Measurements from ENCODE around the gene HJURP. TPM values are rescaled to one million over a fixed set of nuclear protein-coding genes. Genes with fewer than 3 reads are reported as not detected.
A peak's percentile ranks its signal among the peaks of the same experiment; 100 is the strongest.

HJURP gene
- total RNA-seq, 3 donors from 2014 or later (not counting 1 experiment from before 2014, with no cell fraction given): 0.87 to 3.2 (median 1.5) TPM

DNA sequence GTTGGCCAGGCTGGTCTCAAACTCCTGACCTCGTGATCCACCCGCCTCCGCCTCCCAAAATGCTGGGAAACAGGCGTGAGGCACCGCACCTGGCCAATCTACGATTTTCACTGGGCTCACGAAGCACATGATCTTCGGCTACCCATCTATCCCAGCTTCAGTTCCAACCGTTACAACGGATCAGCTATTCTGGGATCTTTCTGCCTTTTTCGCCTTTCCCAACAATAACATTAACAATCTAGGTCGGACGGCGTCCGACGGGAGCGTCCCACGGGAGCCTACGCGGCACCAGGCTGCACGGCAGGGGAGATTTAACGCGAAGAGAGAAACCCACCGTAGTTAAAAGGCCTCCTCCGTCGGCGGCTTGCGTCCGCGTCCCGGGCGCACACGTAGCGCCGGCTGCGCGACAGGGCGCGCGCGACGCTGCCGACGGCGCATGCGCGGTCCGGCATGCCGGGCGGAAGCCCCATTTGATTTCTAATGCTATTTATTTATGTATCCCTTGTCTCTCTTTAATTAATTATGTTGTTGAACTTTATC is 13.7 kb upstream of the HJURP start, which contains the start of gene MSL3B:
Gene MSL3B, minus strand, starts transcription at position 394 of the 540 bp plus-strand sequence.
- H3K4me1 ChIP-seq (ENCODE audit: control insufficient read depth, insufficient read depth, low read length): peaks cover 5% of the 10 kb centered on the region
- 14% methylated on average over 50 of the region's 50 CpGs for WGBS (ENCODE audit: insufficient coverage)
- Mint-ChIP-seq H3K9me3 (peaks cover 5 to 9% of the 10 kb centered on the region in 2 donors), H3K36me3 (peaks cover 7% of the 10 kb centered on the region), H3K27me3 (ENCODE audit: low read depth in 2 of 2) (peaks cover 20 to 38% of the 10 kb centered on the region in 2 donors), H3K27ac (peak within 1 kb of the TSS; percentile 71 to 86), H3K4me1 (peaks cover 8% of the 10 kb centered on the region in 2 donors), H3K4me3 (peak within 1 kb of the TSS; percentile 90)
- H3K9me3 ChIP-seq (ENCODE audit: control insufficient read depth, insufficient read depth, low read length): peaks cover 3% of the 10 kb centered on the region
- intact Hi-C loops (cut with micrococcal nuclease): no loop called here
- H3K27me3 ChIP-seq (ENCODE audit: control insufficient read depth, insufficient read depth, low read length): peaks cover 18% of the 10 kb centered on the region
- peak within 1 kb of the TSS; percentile 64 for H3K4me3 ChIP-seq (ENCODE audit: low read length)
- peak; percentile 64 to 89 (median 72) for ATAC-seq
- peak; percentile 53 to 89 for DNase-seq
- H3K36me3 ChIP-seq (ENCODE audit: control insufficient read depth, insufficient read depth, low read length): no peaks in the 10 kb centered on the region
- TF ChIP-seq CTCF (IDR thresholded peaks at IDR 0.05): no peak
- H3K27ac ChIP-seq (ENCODE audit: low read length): peak within 1 kb of the TSS; percentile 5

- no peak for DNase-seq
- Mint-ChIP-seq H3K27ac (no peak overlapping the region), H3K36me3 (peaks cover 7% of the 10 kb centered on the region), H3K4me3 (peak overlapping the region; percentile 50), H3K9me3 (peaks cover 5 to 9% of the 10 kb centered on the region in 2 donors), H3K27me3 (ENCODE audit: low read depth in 2 of 2) (peaks cover 12 to 33% of the 10 kb centered on the region in 2 donors), H3K4me1 (peaks cover 8% of the 10 kb centered on the region in 2 donors)
- intact Hi-C loops (cut with micrococcal nuclease): no loop called here
- TF ChIP-seq CTCF (IDR thresholded peaks at IDR 0.05): no peak
- Histone ChIP-seq H3K27ac (ENCODE audit: low read length) (no peak overlapping the region), H3K4me3 (ENCODE audit: low read length) (no peak overlapping the region), H3K9me3 (ENCODE audit: control insufficient read depth, insufficient read depth, low read length) (peaks cover 3% of the 10 kb centered on the region), H3K4me1 (ENCODE audit: control insufficient read depth, insufficient read depth, low read length) (peaks cover 5% of the 10 kb centered on the region), H3K27me3 (ENCODE audit: control insufficient read depth, insufficient read depth, low read length) (peaks cover 9% of the 10 kb centered on the region), H3K36me3 (ENCODE audit: control insufficient read depth, insufficient read depth, low read length) (no peaks in the 10 kb centered on the region)
- no peak for ATAC-seq
- 97% methylated on average over 11 of the region's 11 CpGs for WGBS (ENCODE audit: insufficient coverage)
These were observed 12.1 kb upstream of the HJURP start for GRCh38 chr2:233866479-233866878.

GRCh38 chr2:233865838-233866237 is 11.5 kb upstream of the HJURP start:
- no peak for TF ChIP-seq CTCF (IDR thresholded peaks at IDR 0.05)
- Mint-ChIP-seq H3K4me1 (peaks cover 8% of the 10 kb centered on the region in 2 donors), H3K9me3 (peaks cover 5 to 9% of the 10 kb centered on the region in 2 donors), H3K4me3 (no peak overlapping the region), H3K36me3 (peaks cover 7% of the 10 kb centered on the region), H3K27me3 (ENCODE audit: low read depth in 2 of 2) (peaks cover 11 to 27% of the 10 kb centered on the region in 2 donors), H3K27ac (no peak overlapping the region)
- ATAC-seq (no peak), DNase-seq (peak in 1 of 2 donors; percentile 13)
- H3K27ac ChIP-seq (ENCODE audit: low read length): no peak overlapping the region
- peaks cover 5% of the 10 kb centered on the region for H3K4me1 ChIP-seq (ENCODE audit: control insufficient read depth, insufficient read depth, low read length)
- intact Hi-C loops (cut with micrococcal nuclease): no loop called here
- H3K27me3 ChIP-seq (ENCODE audit: control insufficient read depth, insufficient read depth, low read length): peaks cover 8% of the 10 kb centered on the region
- H3K36me3 ChIP-seq (ENCODE audit: control insufficient read depth, insufficient read depth, low read length): no peaks in the 10 kb centered on the region
- H3K9me3 ChIP-seq (ENCODE audit: control insufficient read depth, insufficient read depth, low read length): peaks cover 3% of the 10 kb centered on the region
- H3K4me3 ChIP-seq (ENCODE audit: low read length): no peak overlapping the region
- 83% methylated on average over 3 of the region's 3 CpGs for WGBS (ENCODE audit: insufficient coverage)

Data from natural killer cell (primary cell).